HG03103 (cell line): ENCODE data around the gene C2orf92.

Experiments used
- ATAC-seq: cut with Tn5 transposase; IDR thresholded peaks from one replicate; pipeline ENCODE4 v1.9.1; 2021; ENCODE audit warnings: low read depth; ENCODE audit not compliant: unreplicated experiment

C2orf92 gene

GRCh38 chr2:97712693-97713295 is 43.3 kb downstream of the C2orf92 start:
- ATAC-seq, result no peak

DNA sequence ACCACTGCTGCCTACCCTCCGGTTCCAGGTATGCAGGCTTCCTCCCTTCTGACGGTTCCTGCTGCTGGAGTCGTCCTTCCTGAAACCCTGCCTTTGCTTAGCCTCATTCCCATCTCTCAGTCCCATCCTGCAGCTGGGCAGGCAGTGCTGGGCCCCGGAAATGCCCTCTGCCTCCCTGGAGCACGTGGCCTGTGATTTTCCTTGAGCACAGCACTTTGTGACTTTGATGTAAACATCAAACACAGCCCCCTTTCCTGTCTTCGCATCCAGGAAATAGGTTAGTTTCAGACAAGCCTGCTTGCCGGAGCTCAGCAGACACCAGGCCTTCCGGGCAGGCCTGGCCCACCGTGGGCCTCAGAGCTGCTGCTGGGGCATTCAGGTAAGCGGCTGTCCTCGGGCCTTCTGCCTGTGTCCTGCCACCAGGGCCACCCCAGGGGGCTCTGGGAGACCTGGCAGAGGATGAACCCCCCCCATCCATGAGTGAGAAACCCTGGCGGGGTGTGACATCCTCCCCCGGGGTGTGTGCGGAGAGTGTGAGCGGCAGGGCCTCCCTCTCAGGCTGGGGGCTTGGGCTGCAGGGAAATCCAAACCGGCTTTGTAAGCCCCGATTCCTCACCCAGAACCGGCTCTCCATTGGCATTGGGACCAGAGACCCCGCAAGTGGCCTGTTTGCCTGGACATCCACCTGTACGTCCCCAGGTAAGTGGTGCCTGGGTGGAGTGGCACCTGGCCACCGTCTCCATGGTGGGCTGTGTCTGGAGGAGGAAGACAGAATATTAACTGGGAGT is 44.0 kb downstream of the C2orf92 start, which contains the start of gene ZAP70:
Gene ZAP70 (plus strand): TSS at position 281 of the 788 bp plus-strand sequence. CDS start 10,461 bp downstream, outside the sequence.
- no peak for ATAC-seq

DNA sequence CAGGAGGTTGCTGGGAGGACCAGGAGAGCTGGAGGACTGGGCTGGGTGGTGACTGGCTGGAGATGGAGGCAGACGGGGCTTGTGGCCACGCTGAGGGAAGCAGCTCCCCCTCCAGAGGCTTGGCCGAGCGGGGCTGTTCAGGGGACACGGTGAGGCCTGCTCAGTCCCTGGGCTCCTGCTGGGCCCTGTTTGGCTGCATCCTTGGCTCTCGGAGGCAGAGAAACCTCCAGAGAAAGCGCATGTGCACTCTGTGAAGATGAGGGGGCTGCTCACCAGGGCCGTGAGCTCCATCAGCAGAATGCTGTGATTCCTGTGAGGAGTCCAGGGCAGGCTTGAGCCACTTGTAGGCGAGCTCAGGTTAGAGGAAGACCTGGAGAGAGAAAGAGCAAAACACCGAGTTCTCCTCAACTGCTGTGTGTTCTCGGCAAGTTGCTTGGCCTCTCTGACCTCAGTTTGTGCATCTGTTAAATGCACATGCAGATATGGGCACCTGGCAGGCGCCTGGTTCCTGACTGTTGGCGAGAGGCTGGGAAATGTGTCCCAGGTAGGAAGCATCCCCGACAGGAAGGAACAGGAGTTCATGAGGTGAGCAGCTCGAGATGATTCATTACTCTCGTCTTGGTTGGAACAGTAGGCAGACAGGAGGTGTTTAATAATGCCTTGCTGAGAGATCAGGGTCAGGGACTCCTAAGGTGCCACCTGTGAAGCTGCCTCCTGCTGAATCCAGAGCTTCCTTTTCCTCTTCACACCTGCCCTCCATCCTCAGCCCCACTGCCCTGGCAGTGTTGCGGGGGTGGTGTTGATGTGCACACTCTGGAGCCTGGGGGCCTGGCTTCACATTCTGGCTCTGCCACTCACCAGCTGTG is 44.8 kb downstream of the C2orf92 start:
- ATAC-seq, result no peak

- ATAC-seq, result no peak
These were observed 45.6 kb downstream of the C2orf92 start for GRCh38 chr2:97714950-97715652.

DNA sequence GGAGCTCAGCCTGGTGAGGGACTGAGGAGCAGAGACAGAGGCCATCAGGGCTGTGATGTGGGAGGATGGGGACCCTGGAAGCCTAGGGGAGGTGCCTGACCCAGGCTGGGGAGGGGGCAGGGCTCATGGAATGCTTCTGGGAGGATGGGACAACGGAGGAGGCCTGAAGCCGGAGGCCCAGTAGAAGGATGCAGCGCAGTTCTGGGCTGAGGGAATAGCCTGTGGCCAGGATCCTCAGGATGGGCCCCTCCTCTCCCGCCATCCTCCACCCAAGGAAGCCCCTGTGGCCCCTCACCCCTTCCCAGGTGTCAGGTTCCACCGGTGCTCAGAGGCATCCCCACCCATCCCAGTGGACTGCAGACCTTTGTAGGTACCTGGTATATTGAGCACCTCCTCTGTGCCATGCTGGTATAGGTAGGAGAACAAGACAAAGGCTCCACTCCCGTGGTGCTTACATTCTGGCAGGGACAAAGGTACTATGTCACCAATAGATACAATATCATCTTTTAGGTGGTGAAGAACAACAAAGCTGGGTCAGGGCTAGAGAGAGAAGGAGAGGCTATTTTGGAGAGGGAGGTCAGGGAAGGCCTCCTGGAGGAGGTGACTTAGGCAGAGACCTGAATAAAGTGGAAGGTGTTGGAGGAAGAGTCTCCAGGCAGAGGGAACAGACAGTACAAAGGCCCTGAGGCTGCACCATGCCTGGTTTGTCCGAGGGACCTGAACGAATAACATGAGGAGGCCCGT is 46.6 kb downstream of the C2orf92 start:
- ATAC-seq, result no peak

DNA sequence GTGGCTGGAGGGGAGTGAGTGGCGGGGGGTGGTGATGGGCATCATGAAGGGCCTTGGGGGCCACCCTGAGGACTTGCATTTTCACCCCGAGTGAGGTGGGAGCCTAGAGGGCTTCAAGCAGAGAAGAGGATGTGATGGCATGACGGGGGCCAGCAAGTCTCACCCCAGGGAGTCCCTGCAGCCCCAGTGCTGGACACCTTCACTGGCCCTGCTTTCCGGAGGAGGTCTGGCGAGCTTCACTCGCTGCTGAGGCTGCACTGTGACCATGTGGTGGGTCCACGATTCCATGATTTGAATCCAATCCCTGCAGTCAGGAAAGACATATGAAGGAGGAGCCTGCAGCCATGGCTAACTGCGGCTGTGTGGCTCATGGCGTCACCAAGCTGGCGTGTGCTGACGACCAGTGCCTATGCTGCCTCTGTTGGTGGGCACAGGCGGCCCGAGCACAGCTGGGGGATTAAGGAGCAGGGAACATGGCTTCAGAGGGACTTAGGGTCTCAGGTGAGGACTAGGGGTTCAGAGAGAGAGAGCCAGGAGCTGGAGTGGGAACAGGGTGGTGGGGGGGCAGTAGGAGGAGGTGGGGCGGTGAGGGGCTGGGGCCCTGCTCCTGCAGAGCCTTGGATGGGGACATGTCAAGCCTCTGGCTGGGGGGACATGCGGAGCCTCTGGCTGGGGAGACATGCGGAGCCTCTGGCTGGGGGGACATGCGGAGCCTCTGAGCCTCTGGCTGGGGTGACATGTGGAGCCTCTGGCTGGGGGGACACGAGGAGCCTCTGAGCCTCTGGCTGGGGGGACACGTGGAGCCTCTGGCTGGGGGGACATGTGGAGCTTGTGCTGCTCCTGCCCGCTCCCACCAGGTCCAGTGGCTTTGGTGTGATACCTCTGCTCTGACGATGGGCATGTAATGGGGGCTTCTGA is 47.4 kb downstream of the C2orf92 start:
- ATAC-seq, result no peak

DNA sequence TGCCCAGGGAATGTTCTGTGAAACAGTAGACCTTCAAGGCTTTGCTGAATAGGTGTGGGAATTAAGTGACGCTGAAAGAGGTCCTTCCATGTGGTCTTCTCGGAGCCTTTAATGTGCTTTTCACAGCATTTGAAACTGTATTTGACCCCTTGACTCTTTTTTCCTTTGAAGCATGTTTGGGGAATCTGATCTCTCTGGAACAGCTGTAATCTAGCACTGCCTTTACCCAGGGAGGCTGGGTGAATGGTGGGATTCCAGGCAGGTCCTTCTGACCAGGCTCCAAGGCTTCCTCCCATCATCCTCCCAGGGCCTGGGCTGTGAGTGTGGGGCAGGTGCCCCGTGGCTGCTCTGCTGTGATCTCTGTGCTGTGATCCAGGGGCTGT is 48.1 kb downstream of the C2orf92 start:
- ATAC-seq, result no peak

GRCh38 chr2:97718051-97718882 is 48.8 kb downstream of the C2orf92 start:
- ATAC-seq, result no peak

GRCh38 chr2:97718942-97719341 is 49.4 kb downstream of the C2orf92 start:
- ATAC-seq, result no peak

- ATAC-seq, result no peak
These were observed 50.0 kb downstream of the C2orf92 start for GRCh38 chr2:97719362-97720155.

- ATAC-seq, result no peak
These were observed 51.2 kb downstream of the C2orf92 start for GRCh38 chr2:97720746-97721145.

DNA sequence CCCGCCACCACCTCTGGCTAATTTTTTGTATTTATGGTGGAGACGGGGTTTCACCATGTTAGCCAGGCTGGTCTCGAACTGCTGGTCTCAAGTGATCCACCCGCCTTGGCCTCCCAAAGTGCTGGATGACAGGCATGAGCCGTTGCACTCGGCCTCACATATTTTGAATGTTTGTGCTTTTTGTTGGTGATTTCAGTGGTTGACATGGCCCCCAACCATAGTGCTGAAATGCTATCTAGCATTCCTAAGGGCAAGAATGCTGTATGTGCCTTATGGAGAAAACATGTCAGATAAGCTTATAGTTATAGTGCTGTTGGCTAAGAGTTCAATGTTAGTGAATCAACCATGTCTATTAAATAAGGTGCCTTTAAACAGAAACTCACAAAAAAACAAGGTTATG is 52.7 kb downstream of the C2orf92 start:
- ATAC-seq, result no peak

GRCh38 chr2:97723156-97724072 is 53.9 kb downstream of the C2orf92 start:
- ATAC-seq, result no peak

DNA sequence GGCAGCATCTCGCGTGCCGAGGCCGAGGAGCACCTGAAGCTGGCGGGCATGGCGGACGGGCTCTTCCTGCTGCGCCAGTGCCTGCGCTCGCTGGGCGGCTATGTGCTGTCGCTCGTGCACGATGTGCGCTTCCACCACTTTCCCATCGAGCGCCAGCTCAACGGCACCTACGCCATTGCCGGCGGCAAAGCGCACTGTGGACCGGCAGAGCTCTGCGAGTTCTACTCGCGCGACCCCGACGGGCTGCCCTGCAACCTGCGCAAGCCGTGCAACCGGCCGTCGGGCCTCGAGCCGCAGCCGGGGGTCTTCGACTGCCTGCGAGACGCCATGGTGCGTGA is 54.5 kb downstream of the C2orf92 start:
- no peak for ATAC-seq

GRCh38 chr2:97724501-97724900 is 55.0 kb downstream of the C2orf92 start:
- ATAC-seq, result no peak

GRCh38 chr2:97724946-97725688 is 55.6 kb downstream of the C2orf92 start:
- no peak for ATAC-seq
